ENCODE measurements around the gene APOL4.

The APOL4 gene

GRCh38 chr22:36194385-36194784, 7.2 kb downstream of the APOL4 start:
- H3K36me3 ChIP-seq (ENCODE audit: insufficient read depth, low read length), result no peaks in the 10 kb centered on the region
- no peak overlapping the region for H3K4me2 ChIP-seq (ENCODE audit: low read length)
- no peak overlapping the region for H2AFZ ChIP-seq (ENCODE audit: low read length)
- no peak overlapping the region for H3K9ac ChIP-seq (ENCODE audit: low read length)
- TF ChIP-seq CTCF (IDR thresholded peaks at IDR 0.05; ENCODE audit: low read length) (no peak), EZH2 (IDR thresholded peaks at IDR 0.05; ENCODE audit: borderline replicate concordance, low read length) (no peak)
- no peaks in the 10 kb centered on the region for H3K79me2 ChIP-seq (ENCODE audit: insufficient read depth, low read length)
- no peaks in the 10 kb centered on the region for H3K9me3 ChIP-seq (ENCODE audit: low read length)
- no peaks in the 10 kb centered on the region for H4K20me1 ChIP-seq (ENCODE audit: insufficient read depth, low read length)
- H3K9me2 ChIP-seq (ENCODE audit: low read depth, low read length), result no peaks in the 10 kb centered on the region
- peaks cover 25% of the 10 kb centered on the region for H3K4me1 ChIP-seq (ENCODE audit: insufficient read depth, low read length, severe bottlenecking)
- H3K4me3 ChIP-seq (ENCODE audit: low read depth, low read length, poor library complexity, severe bottlenecking), result no peak overlapping the region
- no peaks in the 10 kb centered on the region for H3K27me3 ChIP-seq (ENCODE audit: insufficient read depth, low read length)
- no peak overlapping the region for H3K27ac ChIP-seq (ENCODE audit: low read depth, low read length, poor library complexity, severe bottlenecking)
- H3F3A ChIP-seq (ENCODE audit: insufficient read depth, low read length), result no peaks in the 10 kb centered on the region

GRCh38 chr22:36193577-36193976, 8.0 kb downstream of the APOL4 start:
- Histone ChIP-seq H3K36me3 (ENCODE audit: insufficient read depth, low read length) (no peaks in the 10 kb centered on the region), H2AFZ (ENCODE audit: low read length) (no peak overlapping the region), H3K79me2 (ENCODE audit: insufficient read depth, low read length) (no peaks in the 10 kb centered on the region), H3K9me3 (ENCODE audit: low read length) (no peaks in the 10 kb centered on the region), H3K4me3 (ENCODE audit: low read depth, low read length, poor library complexity, severe bottlenecking) (no peak overlapping the region), H3K9ac (ENCODE audit: low read length) (no peak overlapping the region), H3K9me2 (ENCODE audit: low read depth, low read length) (no peaks in the 10 kb centered on the region), H3K27me3 (ENCODE audit: insufficient read depth, low read length) (no peaks in the 10 kb centered on the region), H4K20me1 (ENCODE audit: insufficient read depth, low read length) (no peaks in the 10 kb centered on the region), H3K4me2 (ENCODE audit: low read length) (no peak overlapping the region), H3F3A (ENCODE audit: insufficient read depth, low read length) (no peaks in the 10 kb centered on the region), H3K27ac (ENCODE audit: low read depth, low read length, poor library complexity, severe bottlenecking) (no peak overlapping the region), H3K4me1 (ENCODE audit: insufficient read depth, low read length, severe bottlenecking) (peaks cover 23% of the 10 kb centered on the region)
- no peak for TF ChIP-seq EZH2 (IDR thresholded peaks at IDR 0.05; ENCODE audit: borderline replicate concordance, low read length)
- no peak for TF ChIP-seq CTCF (IDR thresholded peaks at IDR 0.05; ENCODE audit: low read length)

GRCh38 chr22:36193171-36193570, 8.4 kb downstream of the APOL4 start:
- Histone ChIP-seq H3K4me2 (ENCODE audit: low read length) (no peak overlapping the region), H3K79me2 (ENCODE audit: insufficient read depth, low read length) (no peaks in the 10 kb centered on the region), H3K9me2 (ENCODE audit: low read depth, low read length) (no peaks in the 10 kb centered on the region), H3K27me3 (ENCODE audit: insufficient read depth, low read length) (no peaks in the 10 kb centered on the region), H3F3A (ENCODE audit: insufficient read depth, low read length) (no peaks in the 10 kb centered on the region), H3K27ac (ENCODE audit: low read depth, low read length, poor library complexity, severe bottlenecking) (no peak overlapping the region), H4K20me1 (ENCODE audit: insufficient read depth, low read length) (no peaks in the 10 kb centered on the region), H2AFZ (ENCODE audit: low read length) (no peak overlapping the region), H3K9ac (ENCODE audit: low read length) (no peak overlapping the region), H3K4me1 (ENCODE audit: insufficient read depth, low read length, severe bottlenecking) (peaks cover 19% of the 10 kb centered on the region), H3K4me3 (ENCODE audit: low read depth, low read length, poor library complexity, severe bottlenecking) (no peak overlapping the region), H3K9me3 (ENCODE audit: low read length) (no peaks in the 10 kb centered on the region), H3K36me3 (ENCODE audit: insufficient read depth, low read length) (no peaks in the 10 kb centered on the region)
- TF ChIP-seq CTCF (IDR thresholded peaks at IDR 0.05; ENCODE audit: low read length) (no peak), EZH2 (IDR thresholded peaks at IDR 0.05; ENCODE audit: borderline replicate concordance, low read length) (no peak)

Data from OCI-LY1 (cell line).